Epithelial cell of proximal tubule (primary cell): ENCODE results near the gene CELF5. TPM values are rescaled to one million over a fixed set of nuclear protein-coding genes. Genes with fewer than 3 reads are reported as not detected.

Experiments
- DNase-seq: peaks from one replicate; pipeline ENCODE4 v3.0.0-alpha.2; 2011; ENCODE audit warnings: low read depth
- H3K4me3 ChIP-seq: 2 replicates; pipeline ENCODE4 v1.5.1; 2011; ENCODE audit warnings: low read depth, mild to moderate bottlenecking, low read length
- CTCF ChIP-seq: conservative IDR thresholded peaks from 2 replicates; pipeline ENCODE4 v1.5.1; 2012; ENCODE audit warnings: low read depth, mild to moderate bottlenecking, low read length
- total RNA-seq: library from RNA; depleted of rRNA; stranded (reverse); fragments of >200 nt; gene quantifications from 2 replicates; pipeline ENCODE4 v1.2.3, GENCODE V29; 2015

CELF5 gene
- total RNA-seq, 1 donor from 2014 or later, result not detected

GRCh38 chr19:3179739-3180293, 44.6 kb upstream of the CELF5 start:
- H3K4me3 ChIP-seq, result no peak overlapping the region
- TF ChIP-seq CTCF, result no peak
- DNase-seq, result no peak

- no peak overlapping the region for H3K4me3 ChIP-seq
- no peak for TF ChIP-seq CTCF
- DNase-seq, result no peak
Observed at GRCh38 chr19:3183721-3184641, 40.5 kb upstream of the CELF5 start.

GRCh38 chr19:3184847-3185460, 39.5 kb upstream of the CELF5 start:
- DNase-seq, result no peak
- no peak for TF ChIP-seq CTCF

GRCh38 chr19:3185461-3186159, 38.9 kb upstream of the CELF5 start, which contains the start of gene NCLN:
Gene NCLN (plus strand): TSS chr19:3185930. CDS start chr19:3186031, 101 bp downstream.
- TF ChIP-seq CTCF, result no peak
- peak; percentile 78 for DNase-seq
- peak within 1 kb of the TSS; percentile 94 for H3K4me3 ChIP-seq

More at GRCh38 chr19:3184847-3185460, 39.5 kb upstream of the CELF5 start:
- peak overlapping the region; percentile 94 for H3K4me3 ChIP-seq

- DNase-seq, result no peak
- TF ChIP-seq CTCF, result no peak
- H3K4me3 ChIP-seq, result peak overlapping the region; percentile 94
Observed at GRCh38 chr19:3186160-3186688, 38.2 kb upstream of the CELF5 start.

GRCh38 chr19:3186891-3187661, 37.4 kb upstream of the CELF5 start:
- no peak for DNase-seq
- TF ChIP-seq CTCF, result no peak
- peak overlapping the region; percentile 94 for H3K4me3 ChIP-seq
